ENCODE measurements around the gene MAEA. TPM values are rescaled to one million over a fixed set of nuclear protein-coding genes. Genes with fewer than 3 reads are reported as not detected.

Gene MAEA
- total and polyA plus RNA-seq, 8 donors, result 43.8 to 70.4 (median 56.1) TPM

DNA sequence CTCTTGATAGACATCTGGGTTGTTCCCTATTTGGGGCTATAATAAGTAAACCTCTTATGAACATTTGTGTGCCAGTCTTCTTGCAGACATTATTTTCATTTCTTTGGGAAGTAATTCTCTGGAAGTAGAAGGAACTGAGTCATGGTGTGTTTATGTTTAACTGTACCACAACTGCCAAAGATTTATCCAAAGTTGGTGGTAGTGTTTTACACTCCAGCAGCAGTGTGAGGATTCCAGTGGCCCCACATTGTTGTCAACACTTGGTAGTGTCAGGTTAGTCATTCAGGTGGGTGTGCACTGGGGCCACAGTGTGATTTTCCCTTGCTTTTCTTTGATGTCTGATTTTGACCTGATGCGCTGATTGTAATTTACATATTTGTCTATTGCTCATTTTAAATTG lies 52.3 kb downstream of the MAEA start:
- Histone ChIP-seq H3K27ac (no peak overlapping the region), H3K9me3 (no peaks in the 10 kb centered on the region), H3K36me3 (peaks cover 14 to 48% of the 10 kb centered on the region in 2 donors), H3K27me3 (no peaks in the 10 kb centered on the region), H3K4me1 (peaks cover 0 to 15% of the 10 kb centered on the region in 2 donors), H3K4me3 (no peak overlapping the region)
- TF ChIP-seq, protein P1, sequence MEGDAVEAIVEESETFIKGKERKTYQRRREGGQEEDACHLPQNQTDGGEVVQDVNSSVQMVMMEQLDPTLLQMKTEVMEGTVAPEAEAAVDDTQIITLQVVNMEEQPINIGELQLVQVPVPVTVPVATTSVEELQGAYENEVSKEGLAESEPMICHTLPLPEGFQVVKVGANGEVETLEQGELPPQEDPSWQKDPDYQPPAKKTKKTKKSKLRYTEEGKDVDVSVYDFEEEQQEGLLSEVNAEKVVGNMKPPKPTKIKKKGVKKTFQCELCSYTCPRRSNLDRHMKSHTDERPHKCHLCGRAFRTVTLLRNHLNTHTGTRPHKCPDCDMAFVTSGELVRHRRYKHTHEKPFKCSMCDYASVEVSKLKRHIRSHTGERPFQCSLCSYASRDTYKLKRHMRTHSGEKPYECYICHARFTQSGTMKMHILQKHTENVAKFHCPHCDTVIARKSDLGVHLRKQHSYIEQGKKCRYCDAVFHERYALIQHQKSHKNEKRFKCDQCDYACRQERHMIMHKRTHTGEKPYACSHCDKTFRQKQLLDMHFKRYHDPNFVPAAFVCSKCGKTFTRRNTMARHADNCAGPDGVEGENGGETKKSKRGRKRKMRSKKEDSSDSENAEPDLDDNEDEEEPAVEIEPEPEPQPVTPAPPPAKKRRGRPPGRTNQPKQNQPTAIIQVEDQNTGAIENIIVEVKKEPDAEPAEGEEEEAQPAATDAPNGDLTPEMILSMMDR (IDR thresholded peaks at IDR 0.05), result no peak
- no peak for DNase-seq
- intact Hi-C loops (cut with DNase I), result loop anchor here in 1 of 2 donors (10.0 kb wide), 1 partner anchor 87 kb away; no protein-coding TSS in a partner anchor
- no peak for ATAC-seq

DNA sequence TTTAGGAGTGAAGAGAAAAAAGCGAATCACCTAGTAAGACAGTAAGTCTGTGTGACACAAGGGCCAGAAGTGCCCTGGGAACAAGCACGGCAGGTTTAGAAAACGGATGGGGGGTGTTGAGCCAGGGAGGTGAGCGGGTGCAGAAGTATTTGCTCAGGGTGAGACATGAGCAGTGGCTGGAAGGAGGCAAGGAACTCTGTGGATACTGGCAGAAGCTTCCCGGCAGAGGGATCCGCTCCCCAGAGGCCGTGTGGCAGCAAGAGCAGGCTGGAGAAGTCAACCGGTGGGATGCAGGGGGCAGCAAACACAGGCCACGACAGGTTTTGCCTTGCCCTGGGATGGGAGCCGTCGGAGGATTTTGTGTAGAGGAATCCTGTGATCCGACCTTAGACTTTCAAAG lies 55.0 kb downstream of the MAEA start:
- Histone ChIP-seq H3K27ac (peak overlapping the region in 1 of 2 donors; percentile 7), H3K36me3 (peaks cover 2 to 24% of the 10 kb centered on the region in 2 donors), H3K9me3 (no peaks in the 10 kb centered on the region), H3K4me1 (peaks cover 11 to 32% of the 10 kb centered on the region in 2 donors), H3K27me3 (no peaks in the 10 kb centered on the region), H3K4me3 (no peak overlapping the region)
- DNase-seq (peak in 2 of 4 donors; percentile 48 to 64), ATAC-seq (peak; percentile 9)
- TF ChIP-seq, protein P1 (IDR thresholded peaks at IDR 0.05), result no peak
- intact Hi-C loops (cut with DNase I), result loop anchor here in 1 of 2 donors (10.0 kb wide), 1 partner anchor 90 kb away; no protein-coding TSS in a partner anchor

DNA sequence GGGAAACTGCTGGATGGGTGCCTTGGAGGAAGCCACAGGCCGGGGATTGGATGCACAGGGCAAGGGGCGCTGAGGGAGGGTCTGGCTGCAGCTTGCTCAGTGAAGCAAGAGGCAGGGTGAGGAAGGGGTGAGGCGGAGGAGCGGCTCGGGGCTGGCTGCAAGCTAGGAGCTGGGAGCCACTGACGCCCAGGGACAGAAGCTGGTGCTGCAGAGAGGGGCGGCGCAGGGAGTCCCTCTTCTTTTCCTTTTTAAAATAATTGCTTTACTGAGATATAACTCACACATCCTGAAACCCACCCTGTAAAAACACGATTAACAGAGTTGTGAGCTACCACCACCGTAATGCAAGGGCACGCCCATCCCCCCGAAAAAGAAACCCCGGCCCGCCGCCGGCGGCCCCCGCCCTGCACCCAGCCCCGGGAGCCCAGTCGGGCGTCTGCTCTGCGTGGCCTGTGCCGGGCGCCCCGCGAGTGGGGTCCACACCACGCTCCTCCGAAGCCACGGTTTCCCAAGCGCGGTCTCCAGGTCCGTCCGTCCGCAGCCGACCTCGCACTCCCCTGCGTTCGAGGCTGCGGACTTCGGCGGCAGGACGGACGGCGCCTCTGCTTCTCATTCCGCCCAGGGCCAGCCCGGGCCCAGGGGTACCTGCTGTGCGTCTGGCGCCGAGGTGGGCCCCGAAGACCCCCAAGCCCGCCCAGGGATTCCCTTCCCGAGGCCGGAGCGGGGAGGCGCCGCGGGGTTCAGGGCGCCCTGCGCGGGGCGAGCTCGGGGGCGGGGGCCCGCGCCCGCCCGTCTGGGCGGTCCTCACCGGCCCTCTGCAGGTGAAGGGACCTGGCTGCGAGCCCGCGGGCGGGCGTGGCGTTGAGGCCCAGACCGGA lies 56.5 kb downstream of the MAEA start:
- DNase-seq, result peak in 3 of 4 donors; percentile 64 to 87 (median 74)
- intact Hi-C loops (cut with DNase I), result loop anchor here in 1 of 2 donors (10.0 kb wide), 1 partner anchor 91 kb away; no protein-coding TSS in a partner anchor
- ATAC-seq, result peak; percentile 2
- TF ChIP-seq, protein P1 (IDR thresholded peaks at IDR 0.05), result no peak
- no peaks in the 10 kb centered on the region for H3K9me3 ChIP-seq
- peak overlapping the region; percentile 92 to 98 for H3K4me3 ChIP-seq
- H3K4me1 ChIP-seq, result peaks cover 11 to 37% of the 10 kb centered on the region in 2 donors
- peak overlapping the region; percentile 90 to 100 for H3K27ac ChIP-seq
- no peaks in the 10 kb centered on the region for H3K27me3 ChIP-seq
- H3K36me3 ChIP-seq, result peaks cover 0 to 20% of the 10 kb centered on the region in 2 donors

DNA sequence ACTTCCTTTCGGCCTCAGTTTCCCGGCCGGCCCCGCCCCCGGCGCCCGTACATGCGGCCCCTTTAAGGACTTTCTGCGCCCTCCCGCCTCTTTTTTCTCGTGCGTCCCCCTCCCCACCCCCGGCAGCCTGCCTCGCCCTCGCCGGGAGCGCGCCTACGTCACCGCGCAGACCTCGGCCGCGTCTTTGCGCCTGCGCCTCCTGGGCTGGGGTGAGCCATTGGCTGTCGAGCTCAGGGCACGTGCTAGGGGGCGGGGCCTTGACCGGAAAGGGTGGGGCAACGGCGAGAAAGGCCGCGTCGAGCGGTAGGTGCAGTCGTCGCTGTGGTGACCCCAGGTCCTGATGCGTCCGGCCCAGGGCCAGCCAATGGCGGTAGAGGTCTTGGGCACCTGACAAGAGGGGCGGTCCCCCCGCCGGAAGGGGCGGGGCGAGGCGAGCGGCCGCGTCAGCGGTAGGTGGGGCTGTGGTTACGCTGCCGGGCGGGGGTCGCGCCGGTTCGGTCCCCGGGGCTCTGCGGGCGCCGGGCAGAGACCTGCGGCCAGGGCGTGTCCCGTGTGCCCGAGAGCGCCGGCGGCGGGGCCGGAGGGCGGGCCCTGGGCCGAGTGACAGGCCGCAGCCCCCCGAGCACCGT lies 57.2 kb downstream of the MAEA start, which contains the start of gene UVSSA:
Gene UVSSA, plus strand, starts transcription at position 428 of the 629 bp plus-strand sequence. CDS start 884 bp downstream, outside the sequence.
- Histone ChIP-seq H3K27ac (peak within 1 kb of the TSS; percentile 99 to 100), H3K4me1 (peaks cover 11 to 41% of the 10 kb centered on the region in 2 donors), H3K27me3 (no peaks in the 10 kb centered on the region), H3K4me3 (peak within 1 kb of the TSS; percentile 92 to 98), H3K9me3 (no peaks in the 10 kb centered on the region), H3K36me3 (peaks cover 0 to 13% of the 10 kb centered on the region in 2 donors)
- ATAC-seq (peak; percentile 92), DNase-seq (peak; percentile 100)
- intact Hi-C loops (cut with DNase I), result loop anchor here in 1 of 2 donors (10.0 kb wide), 1 partner anchor 92 kb away; no protein-coding TSS in a partner anchor
- TF ChIP-seq, protein P1 (IDR thresholded peaks at IDR 0.05), result no peak
